Measurements from ENCODE around the gene MBOAT2.

- TF ChIP-seq EZH2phosphoT487 (IDR thresholded peaks at IDR 0.05; ENCODE audit: borderline replicate concordance, low read length) (no peak), CTCF (IDR thresholded peaks at IDR 0.05; ENCODE audit: low read depth, low read length, poor library complexity, severe bottlenecking) (no peak)
These were observed 181.3 kb downstream of the MBOAT2 start for GRCh38 chr2:8822218-8822617.
